Kidney glomerular epithelial cell (primary cell): ENCODE data around the gene DUSP22.

Experiments
- DNase-seq: peaks from one replicate; lab custom pipeline; 2025; lab: John Stamatoyannopoulos, UW

Gene DUSP22

DNA sequence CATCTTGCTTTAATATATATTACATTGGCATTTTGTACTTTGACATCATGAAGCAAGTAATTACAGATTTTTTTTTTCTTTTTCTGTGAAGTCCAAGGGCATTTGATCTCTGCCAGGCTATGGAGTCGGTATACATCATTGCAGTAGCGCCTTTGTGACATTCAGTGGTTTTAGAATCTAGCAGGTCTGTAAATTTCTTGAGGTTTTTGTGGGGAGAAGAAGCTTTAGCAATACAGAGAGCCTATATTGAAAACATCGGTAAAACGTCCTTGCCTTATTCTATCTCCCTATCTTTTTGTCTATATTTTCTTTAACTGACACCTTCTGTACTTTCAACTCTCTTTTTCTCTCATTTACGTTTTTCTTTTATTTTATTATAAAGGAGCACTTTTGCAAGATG is 47.2 kb downstream of the DUSP22 start:
- DNase-seq = no peak

GRCh38 chr6:340186-340955 is 48.1 kb downstream of the DUSP22 start:
- DNase-seq = no peak

DNA sequence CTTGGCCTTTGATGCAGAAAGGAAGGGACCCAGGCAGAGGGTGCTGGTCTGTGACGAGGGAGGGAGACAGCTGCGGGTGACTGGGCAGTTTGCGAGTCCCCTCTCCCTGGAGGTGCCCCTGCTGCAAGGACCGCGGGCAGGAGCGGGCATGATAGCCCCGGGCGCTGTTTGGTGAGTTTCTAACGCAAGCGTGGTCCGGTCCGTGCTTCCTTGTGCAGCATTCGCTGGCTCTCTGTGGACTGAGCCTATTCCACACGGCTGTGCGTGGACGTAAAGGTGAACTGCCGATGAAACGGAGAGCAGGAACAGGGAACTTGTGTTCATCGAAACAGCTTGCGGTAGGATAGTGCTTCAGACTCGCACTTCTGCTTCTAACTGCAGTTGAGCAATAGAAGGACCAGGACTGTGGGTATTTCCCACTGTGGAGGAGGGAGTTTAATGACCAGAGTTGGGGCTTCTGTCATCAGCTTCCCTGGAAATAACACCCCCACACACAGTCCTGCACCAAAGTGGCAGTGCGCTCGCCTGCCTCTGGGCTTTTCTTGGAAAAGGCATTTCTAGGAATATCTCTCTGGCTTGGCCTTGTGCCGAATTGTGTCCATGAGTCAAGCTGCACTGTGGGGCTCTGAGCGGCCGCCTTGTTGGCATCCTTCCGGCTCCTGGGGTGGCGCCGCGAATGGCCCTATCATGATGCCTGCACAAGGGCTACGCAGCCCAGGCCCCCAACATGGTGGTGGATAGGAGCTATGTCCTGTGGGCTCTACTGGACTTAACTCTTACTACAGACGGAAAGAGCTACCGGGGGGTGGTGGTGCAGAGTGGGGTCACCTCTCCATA is 48.9 kb downstream of the DUSP22 start:
- no peak for DNase-seq

DNA sequence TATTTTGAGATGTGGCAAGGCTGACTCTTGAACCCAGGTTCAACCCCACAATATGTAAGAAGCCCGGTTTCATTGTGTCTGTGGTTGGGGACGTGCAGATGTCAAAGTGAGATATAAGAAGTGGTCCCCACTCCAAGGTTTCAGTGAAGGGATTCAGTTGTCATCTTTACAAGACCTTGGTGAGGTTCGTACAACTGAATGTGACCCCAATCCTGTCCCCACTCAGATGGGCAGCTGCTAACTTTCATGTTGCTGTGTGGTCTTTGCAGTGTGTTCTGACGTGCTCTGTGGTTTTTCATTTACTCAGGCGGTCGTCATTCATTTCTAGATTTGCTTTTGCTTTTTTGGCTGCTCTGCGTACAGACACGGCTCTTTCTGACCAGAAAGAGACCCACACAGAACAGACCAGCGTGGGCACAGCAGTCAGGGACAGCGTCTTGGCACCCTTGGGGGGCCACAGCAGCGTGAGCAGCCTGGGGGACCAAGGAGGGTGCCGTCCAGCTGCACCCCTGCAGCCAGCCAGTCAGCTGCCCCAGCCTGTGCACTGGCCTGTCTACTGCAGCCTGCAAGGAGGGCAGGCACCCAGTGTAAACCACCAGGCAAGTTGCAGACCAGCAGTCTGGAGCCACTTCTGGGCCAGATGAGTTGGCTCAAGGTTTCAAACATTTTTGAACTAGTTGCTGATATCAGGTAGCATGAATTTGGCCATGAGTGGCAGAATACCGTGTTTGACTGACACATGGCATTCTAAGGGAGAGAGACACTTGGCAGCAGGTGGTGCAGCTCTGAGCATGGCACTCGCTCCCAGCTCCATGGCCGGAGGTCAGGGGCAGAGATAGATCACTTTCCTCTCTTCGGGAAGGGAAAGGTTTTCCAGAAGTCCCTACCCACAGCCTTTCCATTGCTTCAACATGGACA is 49.9 kb downstream of the DUSP22 start:
- DNase-seq = no peak

- DNase-seq = no peak
Measured at GRCh38 chr6:342832-343179, 50.5 kb downstream of the DUSP22 start.

- no peak for DNase-seq
Measured at GRCh38 chr6:343226-343935, 51.1 kb downstream of the DUSP22 start.

DNA sequence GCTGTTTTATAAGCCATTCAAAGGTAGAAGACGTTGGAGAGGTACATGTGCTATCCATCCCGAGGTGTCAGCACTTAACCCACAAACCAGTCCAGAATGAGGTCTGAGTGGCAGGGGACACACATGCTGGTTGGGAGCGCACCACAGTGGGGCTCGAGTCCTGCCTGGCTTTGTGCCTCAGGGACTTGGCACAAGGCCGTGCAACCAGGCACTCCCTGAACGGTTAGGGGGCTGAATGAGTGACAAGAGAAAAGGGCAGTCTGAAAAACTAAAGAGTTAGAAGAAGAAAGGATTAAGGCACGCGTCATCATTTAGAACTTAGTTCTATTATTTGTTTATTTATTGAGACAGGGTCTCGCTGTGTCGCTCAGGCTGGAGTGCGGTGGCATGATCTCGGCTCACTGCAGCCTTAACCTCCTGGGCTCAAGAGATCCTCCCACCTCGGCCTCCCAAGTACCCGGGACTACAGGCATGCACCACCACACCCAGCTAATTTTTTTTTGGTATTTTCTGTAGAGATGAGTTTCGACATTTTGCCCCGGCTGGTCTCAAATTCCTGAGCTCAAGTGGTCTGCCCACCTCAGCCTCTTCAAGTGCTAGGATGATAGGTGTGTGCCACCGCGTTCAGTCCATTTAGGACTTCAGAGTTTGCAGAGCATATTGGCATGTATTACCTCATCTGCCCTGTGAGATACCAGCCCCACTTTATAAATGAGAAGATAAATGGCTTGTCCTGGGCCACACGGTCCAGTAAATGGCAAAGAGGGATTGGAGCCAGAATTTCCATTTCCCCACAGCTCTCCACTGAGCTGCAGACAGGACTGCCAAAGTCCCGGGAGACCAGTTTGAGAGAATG is 51.9 kb downstream of the DUSP22 start:
- no peak for DNase-seq

DNA sequence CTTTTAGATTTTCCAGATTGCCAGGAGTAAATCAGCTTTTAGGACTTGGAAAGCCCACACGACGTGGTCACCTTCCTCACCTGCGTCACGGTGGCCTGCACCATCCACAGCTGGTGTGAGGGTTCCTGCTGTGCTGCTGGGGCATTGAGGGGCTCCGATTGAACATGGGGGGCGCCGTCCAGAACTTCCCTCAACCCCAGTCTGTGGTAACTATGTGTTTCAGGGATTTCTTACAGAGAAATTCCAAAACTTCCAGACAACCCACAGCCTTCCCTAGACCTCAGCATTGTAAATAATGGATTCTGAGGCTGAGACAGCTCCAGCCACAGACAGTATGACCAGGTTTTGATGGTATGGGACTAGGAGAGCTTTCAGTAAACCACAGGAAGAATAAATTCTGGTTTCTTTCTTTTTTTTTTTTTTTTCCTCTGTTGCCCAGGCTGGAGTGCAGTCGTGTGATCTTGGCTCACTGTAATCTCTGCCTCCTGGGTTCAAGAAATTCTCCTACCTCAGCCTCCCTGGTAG is 52.6 kb downstream of the DUSP22 start:
- DNase-seq = no peak

DNA sequence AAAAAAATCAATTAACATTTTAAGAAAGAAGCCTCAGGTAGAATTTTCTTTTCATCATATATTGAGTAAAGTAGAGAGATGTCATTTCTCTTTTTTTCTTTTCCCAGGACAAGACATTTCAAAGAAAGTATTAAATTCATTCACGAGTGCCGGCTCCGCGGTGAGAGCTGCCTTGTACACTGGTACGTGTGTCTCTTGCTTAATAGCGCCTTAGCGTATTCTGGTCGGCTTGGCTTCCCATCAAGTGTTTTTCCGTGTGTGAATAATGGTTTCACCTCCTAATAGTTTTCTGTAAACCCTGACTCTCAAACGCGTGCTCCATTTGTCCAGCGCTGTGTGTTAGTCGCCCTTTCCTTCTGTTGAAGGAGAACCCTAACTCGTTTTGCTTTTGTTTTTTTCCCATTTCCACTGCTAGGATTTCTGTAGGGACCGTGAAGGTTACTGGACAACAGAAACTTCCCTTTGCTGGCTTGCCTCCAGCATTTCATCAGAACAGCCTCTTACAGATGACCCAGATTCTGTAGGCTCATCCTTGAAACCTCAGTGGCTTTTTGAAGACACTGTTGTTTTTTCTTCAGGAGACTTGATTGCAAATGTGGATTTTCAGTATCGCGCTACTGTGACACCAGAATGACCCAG is 53.6 kb downstream of the DUSP22 start:
- DNase-seq = no peak

DNA sequence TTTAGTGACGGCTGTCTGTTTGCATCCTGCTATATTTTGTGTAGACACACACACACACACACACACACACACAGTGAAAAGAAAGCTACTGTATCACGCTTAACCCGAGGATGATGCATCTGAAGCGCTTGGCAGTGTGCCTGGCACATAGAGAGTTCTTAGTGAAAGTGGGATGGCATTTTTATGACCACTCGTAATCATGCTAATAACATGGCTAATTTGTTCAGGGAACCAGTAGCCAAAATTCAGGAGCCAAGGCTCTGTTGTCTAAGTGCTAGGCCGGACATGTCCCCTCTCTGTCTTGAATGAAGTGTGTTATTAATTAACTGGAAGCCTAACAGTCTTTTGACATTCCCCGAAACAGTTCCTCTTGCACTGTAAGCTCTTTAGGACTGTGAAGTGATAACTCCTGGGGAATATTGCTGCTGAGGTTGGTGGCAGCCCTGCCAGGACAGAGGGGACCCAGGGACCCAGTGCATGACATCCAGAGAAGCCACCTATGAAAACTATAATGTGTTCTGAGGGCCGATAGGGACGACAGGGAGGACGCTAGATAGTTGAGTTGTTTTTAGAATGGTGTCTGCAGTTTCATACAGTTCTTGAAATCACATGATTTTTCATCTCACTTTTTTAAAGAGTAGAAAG is 54.2 kb downstream of the DUSP22 start:
- DNase-seq = no peak

DNA sequence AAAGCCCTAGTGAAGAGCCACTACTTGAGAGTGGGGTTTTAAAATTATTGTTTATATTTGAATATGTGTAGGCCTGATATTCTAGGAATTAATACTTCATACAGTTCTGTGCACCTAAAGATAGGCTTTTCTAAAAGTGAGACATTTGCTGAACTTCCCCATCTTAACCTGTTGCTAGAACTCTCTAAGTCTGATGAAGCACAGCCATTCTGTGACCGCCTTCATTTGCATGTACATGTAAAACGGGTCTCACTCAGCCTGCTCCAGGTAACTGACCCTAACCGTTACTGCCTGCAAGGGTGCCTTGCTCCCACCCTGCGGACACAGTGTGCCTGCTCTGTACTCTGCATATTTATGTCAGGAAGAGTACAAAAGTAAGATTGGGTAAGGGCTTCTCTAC is 54.9 kb downstream of the DUSP22 start:
- no peak for DNase-seq

GRCh38 chr6:347951-348859 is 55.9 kb downstream of the DUSP22 start:
- no peak for DNase-seq

- no peak for DNase-seq
Measured at GRCh38 chr6:348860-349396, 56.6 kb downstream of the DUSP22 start.

GRCh38 chr6:349491-349921 is 57.2 kb downstream of the DUSP22 start:
- no peak for DNase-seq

DNA sequence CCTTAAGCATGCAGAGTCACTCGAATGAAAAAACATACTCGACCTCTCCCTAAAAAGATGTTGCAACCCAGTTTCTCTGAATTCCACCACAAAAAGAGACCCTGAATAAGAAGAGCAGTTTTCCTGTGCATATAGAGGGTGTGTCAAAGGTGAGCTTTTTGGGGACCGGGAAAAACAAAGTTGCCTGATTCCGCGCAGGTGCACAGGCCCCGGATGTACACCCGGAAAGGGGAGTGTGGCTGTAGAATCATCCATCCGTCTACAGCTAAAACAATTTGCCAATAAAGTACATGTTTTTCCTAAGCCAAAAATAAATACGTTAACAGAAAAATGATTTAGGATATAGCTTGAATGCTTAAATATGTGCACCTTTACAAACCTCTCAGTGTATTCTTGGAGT is 58.1 kb downstream of the DUSP22 start:
- no peak for DNase-seq

- no peak for DNase-seq
Measured at GRCh38 chr6:351011-351866, 59.0 kb downstream of the DUSP22 start.

- DNase-seq = no peak
Measured at GRCh38 chr6:351867-352289, 59.6 kb downstream of the DUSP22 start.
